Stimulated activated CD4-positive, alpha-beta T cell treated with anti-CD3 and anti-CD28 coated beads, Interleukin-1b, Interleukin-23, amount 100 ng/mL, for 4 hours (primary cell): ENCODE measurements around the gene COPS9.

Experiments used
- DNase-seq, 2 donors: peaks; one replicate each; pipeline ENCODE4 v3.0.0-alpha.2; 2020; ENCODE audit warnings: low read depth in 2 of 2

The COPS9 gene

DNA sequence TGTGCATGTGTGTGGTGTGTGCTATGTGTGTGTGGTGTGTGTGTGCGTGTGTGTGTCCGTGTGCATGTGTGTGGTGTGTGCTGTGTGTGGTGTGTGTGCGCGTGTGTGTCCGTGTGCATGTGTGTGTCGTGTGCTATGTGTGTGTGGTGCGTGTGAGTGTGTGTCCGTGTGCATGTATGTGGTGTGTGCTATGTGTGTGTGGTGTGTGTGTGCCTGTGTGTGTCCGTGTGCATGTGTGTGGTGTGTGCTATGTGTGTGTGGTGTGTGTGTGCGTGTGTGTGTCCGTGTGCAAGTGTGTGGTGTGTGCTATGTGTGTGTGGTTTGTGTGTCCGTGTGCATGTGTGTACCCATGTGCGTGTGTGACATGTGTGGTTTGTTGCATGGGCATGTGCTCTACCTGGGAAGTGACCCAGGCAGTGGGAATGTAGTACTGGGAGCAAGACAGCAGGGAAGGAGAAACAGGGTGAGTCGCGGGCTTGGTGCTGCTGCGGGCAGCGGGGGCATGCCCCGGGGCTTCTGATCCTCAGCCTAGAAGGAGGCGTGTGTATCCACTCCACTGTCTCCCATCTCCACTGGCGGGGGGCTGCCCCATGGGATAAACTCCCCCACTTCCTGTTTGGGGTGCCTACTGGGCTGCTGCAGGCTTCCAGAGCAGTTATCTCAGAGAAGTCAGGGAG is 11.9 kb upstream of the COPS9 start:
- no peak for DNase-seq

DNA sequence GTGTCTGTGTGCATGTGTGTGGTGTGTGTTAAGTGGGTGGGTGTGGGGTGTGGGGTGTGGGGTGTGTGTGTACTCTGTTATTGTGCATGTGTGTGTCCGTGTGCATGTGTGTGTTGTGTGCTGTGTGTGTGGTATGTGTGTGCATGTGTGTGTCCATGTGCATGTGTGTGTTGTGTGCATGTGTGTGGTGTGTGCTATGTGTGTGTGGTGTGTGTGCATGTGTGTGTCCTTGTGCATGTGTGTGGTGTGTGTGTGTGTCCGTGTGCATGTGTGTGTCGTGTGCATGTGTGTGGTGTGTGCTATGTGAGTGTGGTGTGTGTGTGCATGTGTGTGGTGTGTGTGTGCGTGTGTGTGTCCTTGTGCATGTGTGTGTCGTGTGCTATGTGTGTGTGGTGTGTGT is 11.3 kb upstream of the COPS9 start:
- no peak for DNase-seq

DNA sequence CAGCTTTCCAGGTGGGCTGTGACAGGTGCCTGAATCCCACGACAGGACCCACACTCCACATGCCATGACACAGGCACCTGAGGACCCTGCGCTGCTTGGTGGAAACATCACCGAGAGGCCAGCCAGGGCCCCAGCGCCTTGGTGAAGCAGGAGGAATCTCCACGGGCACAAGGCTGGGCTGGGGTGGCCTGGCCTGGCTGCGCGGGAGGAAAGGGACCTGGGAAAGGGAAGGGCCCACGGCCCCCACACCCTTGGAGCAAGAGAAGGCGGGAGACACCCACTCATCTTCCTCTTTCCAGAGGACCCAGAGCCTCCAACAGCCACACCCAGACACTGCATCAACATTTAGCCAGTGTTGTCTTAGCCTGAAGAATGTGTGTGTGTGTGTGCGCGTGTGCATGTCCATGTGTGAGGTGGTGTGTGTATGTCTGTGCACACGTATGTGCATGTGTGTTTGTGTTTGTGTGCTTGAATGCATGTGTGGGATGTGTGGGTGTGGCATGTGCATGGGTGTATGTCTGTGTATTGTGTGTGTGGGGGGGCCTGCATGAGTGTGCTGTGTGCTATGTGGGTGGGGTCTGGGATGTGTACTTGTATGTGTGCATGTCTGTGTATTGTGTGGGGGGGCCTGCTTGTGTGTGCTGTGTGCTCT is 10.6 kb upstream of the COPS9 start:
- no peak for DNase-seq

DNA sequence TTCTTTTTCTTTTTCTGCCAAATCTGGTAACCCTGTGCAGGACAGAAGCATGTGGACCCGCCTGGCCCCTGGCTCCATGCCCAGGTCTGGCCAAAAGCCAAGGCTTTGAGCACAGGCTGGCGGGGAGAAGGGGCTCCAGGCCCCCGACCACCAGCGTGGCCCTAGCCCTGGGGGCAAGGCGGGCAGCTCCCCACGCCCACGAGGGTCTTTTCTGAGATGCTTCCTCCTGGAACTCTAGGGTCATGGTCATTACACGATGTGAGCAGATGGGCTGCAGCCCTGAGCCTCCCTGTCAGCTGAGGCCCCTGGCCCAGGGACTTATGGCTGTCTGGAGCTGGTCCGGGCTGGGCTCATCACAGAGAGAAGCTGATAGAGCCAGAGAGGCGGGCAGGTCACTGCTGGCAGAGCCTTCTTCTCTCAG is 10.0 kb upstream of the COPS9 start:
- DNase-seq, result no peak

DNA sequence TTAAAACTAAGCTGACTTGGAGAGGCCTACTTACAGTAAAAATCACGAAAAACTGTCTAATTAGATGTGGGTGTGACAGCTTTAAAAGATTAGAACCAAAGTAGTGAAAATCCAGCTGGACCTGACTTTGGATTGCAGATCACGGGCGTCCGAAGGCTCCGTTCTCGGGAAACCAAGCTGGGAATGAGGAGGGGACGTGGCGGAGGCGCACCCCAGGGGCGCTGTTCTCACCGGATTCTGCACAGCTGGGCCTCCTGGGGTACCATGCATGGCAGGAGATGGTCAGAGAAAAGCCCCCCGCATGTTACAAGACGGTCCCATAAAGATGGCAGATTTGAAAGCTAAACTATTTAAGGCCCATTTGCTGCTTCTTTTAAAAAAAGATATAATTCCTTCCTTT is 9.4 kb upstream of the COPS9 start:
- no peak for DNase-seq

DNA sequence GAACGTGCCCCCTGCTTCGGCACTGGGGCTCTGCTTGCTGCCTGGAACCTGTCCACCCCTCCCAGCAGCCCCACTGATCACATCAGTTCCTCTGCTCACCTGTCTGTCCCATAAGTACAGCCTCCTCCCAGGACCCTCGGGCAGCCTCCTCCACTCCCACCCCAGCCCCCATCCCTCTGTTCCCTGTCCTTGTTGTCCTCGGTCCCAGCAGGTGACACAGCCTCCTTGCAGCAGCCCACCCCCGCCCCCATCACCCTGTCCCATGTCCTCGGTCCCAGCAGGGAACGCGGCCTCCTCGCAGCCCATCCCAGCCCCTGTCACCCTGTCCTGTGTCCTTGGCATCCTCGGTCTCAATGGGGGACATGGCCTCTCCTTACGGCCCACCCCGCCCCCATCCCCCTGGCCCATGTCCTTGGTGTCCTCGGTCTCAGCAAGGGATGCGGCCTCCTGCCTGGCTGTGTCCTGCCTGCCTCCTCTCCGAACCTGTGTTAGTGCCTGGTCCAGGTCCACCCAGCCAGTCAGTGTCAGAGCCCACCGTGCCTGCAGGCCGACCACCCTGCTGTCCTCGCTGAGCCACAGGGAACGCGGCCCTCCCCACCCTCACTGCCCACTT is 8.7 kb upstream of the COPS9 start:
- no peak for DNase-seq

DNA sequence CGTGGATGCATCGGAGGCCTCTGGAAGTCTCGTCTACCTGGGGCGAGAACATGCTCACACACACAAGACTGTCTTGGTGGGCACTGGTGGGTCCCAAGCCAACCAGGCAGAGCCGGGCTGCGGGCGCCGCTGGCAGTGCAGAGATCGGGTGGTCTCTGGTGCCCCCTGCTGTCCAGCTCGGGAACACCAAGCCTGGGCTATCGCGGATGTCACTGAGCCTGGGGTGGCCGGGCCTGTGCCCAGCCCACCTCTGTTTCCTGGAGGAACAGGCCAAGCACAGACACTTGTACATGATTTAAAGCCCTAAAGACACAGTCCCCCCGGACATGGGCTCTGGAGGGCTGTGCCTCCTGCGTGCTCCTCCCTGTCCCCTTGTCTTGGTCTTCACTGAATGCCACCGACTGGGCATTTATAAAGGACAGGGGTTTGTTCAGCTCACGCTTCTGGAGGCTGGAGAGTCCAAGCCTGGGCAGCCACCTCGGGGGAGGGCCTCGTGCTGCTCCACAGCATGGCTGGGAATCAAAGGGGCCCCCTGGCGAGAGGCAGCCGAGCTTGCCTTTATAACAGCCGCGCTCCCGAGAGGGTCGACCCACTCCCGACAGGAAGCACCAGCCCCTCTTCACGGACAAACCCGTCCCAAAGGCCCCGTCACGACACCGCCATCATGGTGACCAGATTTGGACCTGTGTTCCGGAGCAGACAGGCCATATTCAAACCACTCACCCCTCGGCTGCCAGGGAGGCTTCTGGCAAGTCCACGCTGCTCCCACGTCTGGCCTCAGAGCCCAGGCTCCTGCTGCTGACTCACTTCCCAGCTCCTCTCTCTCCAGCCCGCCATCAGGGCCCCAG is 7.9 kb upstream of the COPS9 start:
- peak; percentile 81 to 82 for DNase-seq

DNA sequence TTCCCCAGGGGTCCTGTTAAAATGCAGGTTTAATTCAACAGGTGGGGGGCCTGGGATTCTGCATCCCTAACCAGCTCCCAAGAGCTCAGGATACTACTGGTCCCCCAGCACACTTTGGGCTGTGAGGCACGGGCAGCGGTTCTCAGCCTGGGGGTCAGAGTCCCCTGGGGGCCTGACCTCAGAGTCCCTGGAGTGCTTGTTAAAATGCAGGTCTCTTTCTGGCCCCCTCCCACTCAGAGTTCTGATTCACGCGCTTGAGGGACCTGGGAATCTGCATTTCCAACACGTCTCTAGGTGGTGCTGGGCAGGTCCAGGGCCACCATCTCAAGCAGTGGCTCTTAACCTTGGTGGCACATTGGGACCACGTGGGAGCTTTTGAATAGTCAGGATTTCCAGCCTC is 7.2 kb upstream of the COPS9 start:
- no peak for DNase-seq

DNA sequence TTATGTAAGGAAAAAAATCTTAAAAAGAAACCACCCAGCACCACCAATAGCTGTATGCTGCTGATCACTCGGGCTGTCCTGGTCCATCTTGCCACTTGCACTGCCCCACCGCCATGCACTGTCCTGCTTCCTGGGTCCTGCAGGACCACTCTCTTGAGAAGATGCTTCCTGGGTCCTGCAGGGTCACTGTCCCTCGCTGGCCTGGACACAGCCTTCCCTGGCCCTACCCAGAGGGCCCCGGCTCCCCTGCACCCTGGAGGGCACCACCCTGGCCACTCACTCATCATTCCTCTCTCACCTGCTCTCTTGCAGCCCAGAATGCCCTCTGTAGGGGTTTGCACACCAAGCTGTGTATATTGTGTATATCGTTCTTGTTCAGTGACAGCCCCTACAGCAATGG is 6.8 kb upstream of the COPS9 start:
- DNase-seq, result no peak

DNA sequence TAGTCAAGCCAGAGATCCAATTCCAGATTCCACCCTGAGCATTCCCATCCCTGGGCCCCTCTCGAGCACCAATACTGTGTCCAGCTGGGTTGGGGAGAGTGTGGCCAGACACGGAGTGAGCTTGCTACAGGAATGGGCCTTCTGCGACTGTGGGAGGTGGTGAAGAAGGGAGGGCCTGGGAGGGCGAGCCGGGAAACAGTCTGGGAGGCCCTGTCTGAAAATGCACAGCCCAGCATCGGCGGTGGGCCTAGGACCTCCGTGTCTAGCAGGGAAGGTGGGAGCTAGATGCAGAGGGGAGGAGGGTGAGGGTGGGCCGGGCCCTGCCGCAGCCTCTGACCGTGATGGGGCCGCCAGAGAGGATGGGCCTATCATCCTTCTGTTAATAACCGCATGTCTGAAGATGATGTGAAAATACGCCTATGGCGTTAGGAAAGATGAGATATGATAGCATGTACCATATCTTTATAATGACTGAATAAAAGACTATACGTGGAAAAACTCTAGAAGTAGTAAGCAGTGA is 6.2 kb upstream of the COPS9 start:
- DNase-seq, result no peak

DNA sequence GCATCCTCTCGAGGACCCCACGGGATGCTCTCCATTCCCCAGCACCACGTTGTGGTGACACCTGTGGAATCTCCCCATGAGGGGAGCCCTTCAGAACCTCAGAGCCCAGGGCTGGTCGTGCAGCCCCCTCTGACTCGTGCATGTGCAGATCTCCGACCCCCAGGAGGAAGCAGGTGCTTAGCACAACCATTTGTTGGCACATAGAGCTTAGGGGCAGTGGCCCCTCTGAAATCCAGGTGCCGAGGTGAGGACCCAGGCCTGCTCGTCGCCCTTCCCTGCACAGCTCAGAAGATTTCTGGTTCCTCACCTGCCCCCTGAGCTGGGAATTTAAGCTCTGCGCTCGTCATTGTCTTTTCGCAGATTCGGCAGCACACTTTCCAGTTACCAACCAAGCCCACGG is 5.6 kb upstream of the COPS9 start:
- DNase-seq, result no peak

DNA sequence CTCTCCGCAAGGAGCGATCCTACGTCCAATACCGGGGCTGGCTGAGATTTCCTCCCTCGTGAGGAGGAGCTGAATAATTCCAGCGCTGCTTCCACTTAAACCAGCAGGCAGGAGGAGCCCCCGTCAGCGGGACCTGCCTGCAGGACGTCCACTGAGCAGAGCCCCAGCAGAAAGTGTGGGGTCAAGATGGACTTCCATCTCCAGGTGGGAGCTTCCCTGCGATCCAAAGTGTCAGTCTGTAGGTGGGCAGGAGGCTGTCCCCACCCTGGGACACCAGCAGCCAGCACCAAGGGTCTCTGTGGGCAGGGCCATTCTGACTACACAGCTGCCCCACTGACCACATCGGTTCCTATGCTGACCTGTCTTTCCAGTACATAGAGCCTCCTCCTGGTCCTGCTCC is 4.8 kb upstream of the COPS9 start:
- no peak for DNase-seq

DNA sequence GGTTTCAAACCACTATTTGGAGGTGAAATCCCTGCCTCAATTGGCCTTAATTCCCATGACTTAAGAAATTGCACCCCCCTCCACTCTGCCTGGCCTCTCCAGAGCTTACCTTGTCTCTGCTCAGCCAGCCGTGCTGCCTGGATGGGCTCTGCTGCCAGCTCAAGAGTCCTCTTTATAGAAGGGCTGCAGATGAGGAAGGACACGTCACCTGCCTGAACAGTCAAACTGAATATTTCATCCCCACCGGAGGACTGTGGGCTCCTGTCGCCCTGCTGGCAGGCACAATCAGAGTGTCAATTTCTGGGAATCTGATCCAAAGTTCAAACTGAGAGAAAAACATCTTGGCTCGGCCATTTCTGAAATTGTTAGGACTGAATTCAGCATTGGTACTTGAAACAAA is 4.4 kb upstream of the COPS9 start, which contains the start of gene OTOS:
TSS of gene OTOS (minus strand) at position 148 of the 400 bp plus-strand sequence. CDS start 332 bp downstream, outside the sequence.
- no peak for DNase-seq

DNA sequence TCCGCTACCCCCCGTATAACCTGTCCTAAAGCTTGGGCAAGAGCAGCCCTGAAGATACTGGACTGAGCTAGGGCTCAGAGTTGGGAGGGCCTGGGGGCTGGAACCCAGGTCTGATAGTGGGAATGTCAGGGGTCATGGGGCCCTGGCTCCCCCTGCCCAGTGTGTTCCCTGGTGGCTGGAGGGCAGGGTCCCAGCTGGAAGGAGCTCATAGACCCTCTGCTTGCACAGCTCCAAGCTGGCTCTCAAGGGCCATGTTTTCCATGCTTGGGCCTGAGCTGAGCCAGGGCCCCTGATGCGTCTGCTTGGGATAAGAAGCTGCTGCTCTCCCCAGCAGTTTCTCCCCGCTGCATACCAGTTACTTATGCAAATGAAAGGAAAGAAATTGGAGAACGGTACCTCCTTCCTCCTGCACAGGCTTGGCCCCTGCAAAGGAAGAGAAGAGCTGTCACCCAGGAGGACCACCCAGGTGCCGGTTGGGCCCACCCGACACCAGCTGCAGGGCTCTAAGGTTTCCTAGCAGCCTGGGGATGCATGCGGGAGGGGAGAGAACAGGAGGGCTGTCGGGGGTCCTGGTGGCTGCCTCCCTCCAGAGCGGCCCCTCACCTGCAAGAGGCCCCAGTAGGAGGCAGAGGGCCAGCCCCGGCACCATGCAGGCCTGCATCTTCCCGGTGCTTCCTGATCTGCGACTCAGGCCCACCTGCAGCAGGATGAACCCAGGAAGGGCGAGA is 3.7 kb upstream of the COPS9 start:
- DNase-seq, result no peak

DNA sequence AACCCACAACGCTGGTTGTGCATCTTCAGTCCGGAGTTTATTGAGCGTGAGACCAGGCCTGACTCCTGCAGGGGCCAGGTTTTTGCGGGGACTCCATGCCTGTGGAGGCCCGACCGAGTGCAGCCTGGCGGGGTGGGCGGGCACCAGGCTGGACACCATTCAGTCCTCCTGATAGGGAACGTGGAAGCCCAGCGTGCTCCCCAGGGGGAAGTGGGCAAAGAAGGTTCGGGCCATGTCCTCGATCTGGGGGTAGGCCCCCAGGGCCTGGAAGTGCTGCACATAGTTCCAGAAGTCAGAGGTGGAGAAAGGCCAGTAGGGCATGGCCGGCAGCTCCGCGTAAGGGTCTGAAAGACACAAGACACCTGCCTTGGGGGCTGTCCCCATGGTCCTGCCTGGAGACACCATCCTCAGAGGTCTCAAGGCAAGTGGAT is 2.9 kb upstream of the COPS9 start:
- no peak for DNase-seq

DNA sequence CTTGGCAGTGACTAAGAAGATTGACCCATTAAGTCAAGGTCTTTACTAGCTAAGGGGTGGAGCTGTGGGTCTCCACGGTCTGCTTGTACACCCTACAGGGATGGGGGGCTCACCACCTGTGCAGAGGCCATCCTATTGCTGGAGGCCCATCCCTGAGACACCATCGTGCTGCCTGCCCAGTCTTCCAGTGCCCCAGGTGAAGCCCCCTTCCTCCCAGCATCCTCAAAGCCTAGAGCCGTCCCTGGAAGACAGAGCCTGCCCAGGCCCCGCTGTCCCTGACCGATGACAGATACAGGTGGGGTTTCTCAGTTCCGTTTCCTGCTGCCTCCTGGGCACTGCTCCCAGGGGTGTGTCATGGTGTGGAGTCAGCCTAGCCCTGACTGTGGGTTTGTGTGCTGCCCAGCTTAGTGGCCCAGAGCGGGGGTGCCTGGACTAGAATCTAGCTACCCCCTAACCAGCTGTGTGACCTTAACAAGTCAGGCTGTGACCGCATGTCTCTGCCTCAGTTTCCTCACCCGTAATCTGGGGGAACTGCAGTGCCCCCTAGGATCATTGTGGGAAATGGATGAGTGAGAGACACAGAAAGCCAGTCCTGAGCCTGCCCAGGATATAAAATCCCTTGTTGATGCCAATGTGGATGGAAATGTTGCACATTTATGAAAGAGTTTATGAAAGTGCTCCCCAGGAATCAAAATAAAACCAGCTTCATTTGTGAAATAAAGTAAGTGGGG is 2.3 kb upstream of the COPS9 start:
- DNase-seq, result no peak

DNA sequence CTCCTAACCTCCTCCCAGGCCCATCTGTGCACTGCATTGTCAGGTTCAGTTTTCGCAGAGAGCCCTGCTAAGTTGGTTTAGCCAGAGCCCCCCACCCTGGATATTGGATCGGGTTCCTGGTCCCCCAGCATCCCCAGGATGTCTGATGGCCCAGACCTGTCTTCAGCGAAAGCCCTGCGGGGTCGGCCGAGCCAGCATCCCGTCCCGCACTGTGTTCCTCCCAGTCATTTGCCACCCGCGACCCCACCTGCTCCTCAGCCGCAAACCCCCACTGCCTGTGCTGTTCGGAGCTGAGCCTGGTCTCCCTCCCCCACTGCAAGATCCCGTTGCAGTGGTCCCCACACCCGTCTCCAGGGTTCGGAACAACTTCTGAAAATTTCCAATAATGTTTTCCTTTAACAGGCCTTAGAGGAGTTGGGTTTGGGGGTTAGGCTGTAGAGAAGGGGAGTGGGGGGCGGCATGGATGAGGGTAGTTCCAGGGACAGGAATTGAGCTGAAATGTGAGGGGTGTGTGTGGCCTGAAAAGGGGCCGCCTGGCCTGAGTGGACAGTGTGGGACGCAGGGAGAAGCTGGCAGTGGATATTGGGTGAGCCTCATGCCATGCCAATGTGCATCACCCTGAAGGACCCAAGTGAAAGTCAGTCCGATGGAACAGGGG is 1.6 kb upstream of the COPS9 start:
- no peak for DNase-seq

DNA sequence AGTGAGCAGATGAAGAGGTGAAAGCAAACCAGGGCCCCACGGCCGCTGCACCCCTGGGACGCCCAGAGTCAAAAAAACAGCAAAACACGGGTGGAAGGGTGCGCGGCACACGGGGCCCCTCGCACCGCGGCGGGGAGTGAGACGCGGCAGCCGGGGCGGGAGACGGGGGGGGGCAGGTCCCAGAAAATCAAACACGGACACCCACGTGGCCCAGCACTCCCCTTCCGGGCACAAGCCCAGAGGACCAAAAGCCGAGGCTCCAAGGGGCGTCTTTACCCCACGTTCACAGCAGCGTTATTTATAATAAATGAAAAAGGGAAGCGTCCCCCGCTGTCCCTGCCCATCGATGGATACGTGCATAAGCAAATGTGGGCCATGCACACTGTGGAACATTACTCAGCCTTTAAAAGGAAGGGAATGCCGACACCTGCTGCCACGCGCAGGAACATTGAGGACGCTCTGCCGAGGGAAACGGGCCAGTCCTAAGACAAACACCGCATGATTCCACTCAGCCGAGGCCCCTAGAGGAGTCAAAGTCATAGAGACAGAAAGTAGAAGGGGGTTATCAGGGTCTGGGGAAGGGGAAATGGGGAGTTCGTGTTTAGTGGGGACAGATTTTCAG is 677 bp upstream of the COPS9 start:
- peak in 1 of 2 donors; percentile 33 for DNase-seq

DNA sequence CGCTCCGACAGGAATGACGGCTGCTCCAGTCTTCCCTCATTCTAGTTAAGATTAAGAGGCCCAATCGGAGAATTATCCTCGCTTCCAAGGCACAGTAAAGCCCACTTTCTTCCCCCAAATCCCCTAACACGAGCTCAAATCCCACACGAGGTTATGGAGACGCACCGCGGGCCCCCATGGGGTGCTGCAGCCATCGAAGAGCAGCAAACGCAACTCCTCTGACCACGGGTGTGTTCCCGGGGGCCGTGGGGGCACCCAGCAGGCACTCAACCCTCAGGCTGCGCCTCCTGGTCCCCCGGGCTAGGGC is 446 bp downstream of the COPS9 start:
- no peak for DNase-seq

DNA sequence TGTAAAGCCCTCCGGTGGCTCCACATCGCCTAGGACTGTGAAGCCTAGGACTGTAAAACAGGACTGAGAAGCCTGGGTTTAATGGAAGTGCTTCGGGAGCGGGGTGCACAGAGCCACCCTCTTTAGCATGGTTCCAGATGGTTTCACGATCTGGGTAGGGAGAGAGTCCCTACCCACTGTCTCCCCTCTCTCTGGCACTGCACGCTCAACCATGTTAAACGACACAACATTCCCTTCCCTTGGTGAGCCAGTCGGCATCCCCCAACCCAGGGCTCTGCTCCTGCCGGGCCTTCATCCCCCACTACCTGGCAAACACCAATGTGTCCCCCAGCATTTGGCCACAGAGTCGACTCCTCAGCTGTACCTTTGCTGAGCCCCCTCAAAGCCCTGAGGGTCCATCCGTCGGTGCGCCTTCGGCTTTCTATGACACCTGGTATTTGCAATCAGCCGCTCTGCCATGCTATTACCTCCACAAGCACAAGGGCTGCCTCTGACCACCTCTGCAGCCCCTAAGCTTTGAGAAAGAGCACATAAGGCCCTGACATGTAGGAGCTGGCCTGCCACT is 1.1 kb downstream of the COPS9 start:
- DNase-seq, result no peak
